SU-DHL-6 (cell line): ENCODE results near the gene KICS2.

Experiments
- H2AFZ ChIP-seq: fragments of 200-600 bp; sonication (generic); 2 replicates; pipeline ENCODE4 v1.6.1; 2014; ENCODE audit warnings: low read depth, mild to moderate bottlenecking, moderate library complexity, mixed read lengths, antibody characterized with exemption, low read length; ENCODE audit not compliant: severe bottlenecking
- H3F3A ChIP-seq: fragments of 200-600 bp; shearing (Covaris generic); 2 replicates; pipeline ENCODE4 v1.6.0; 2016; ENCODE audit warnings: antibody characterized with exemption, mild to moderate bottlenecking; ENCODE audit not compliant: insufficient read depth
- H3K27ac ChIP-seq: fragments of 200-600 bp; sonication (generic); 2 replicates; pipeline ENCODE4 v1.5.1; 2016; ENCODE audit warnings: low read depth, mild to moderate bottlenecking, low read length, moderate library complexity, mixed read lengths
- H3K27me3 ChIP-seq: fragments of 200-600 bp; sonication (generic), shearing (Covaris generic); 2 replicates; pipeline ENCODE4 v1.6.0; 2014; ENCODE audit warnings: mild to moderate bottlenecking, low read length
- H3K36me3 ChIP-seq: fragments of 200-600 bp; sonication (generic); 2 replicates; pipeline ENCODE4 v1.6.1; 2014; ENCODE audit warnings: mild to moderate bottlenecking, low read length, mixed read lengths
- H3K4me2 ChIP-seq: fragments of 300-600, 200-600 bp; shearing (Covaris generic), sonication (generic); 2 replicates; pipeline ENCODE4 v1.6.0; 2014; ENCODE audit warnings: low read length, low read depth, mild to moderate bottlenecking; ENCODE audit not compliant: poor library complexity, severe bottlenecking
- H3K4me3 ChIP-seq: fragments of 200-600 bp; sonication (generic); 2 replicates; pipeline ENCODE4 v1.5.1; 2014; ENCODE audit warnings: antibody characterized with exemption, low read length, mild to moderate bottlenecking, mixed read lengths; ENCODE audit not compliant: insufficient read depth, poor library complexity, severe bottlenecking
- H3K79me2 ChIP-seq: fragments of 200-600 bp; sonication (generic); 2 replicates; pipeline ENCODE4 v1.6.1; 2014; ENCODE audit warnings: mild to moderate bottlenecking, low read length, moderate library complexity; ENCODE audit not compliant: insufficient read depth
- H3K9ac ChIP-seq: fragments of 200-600 bp; sonication (generic); 2 replicates; pipeline ENCODE4 v1.7.0; 2014; ENCODE audit warnings: mild to moderate bottlenecking, low read length
- H3K9me2 ChIP-seq: fragments of 200-600 bp; sonication (generic); replicated peaks from 2 replicates; pipeline ENCODE4 v1.6.1; 2014; ENCODE audit warnings: low read length; ENCODE audit not compliant: insufficient read depth
- H3K9me3 ChIP-seq: fragments of 200-600 bp; sonication (generic); 2 replicates; pipeline ENCODE4 v1.6.1; 2014; ENCODE audit warnings: low read length, mixed read lengths; ENCODE audit not compliant: insufficient read depth
- H4K20me1 ChIP-seq: fragments of 200-600 bp; sonication (generic); 2 replicates; pipeline ENCODE4 v1.6.1; 2014; ENCODE audit warnings: low read depth, mild to moderate bottlenecking, antibody characterized with exemption, low read length, moderate library complexity, mixed read lengths
- CTCF ChIP-seq: fragments of 200-600 bp; sonication (generic); IDR thresholded peaks from one replicate; pipeline ENCODE4 v1.5.1; 2017; ENCODE audit warnings: antibody characterized with exemption, mild to moderate bottlenecking, low read length, moderate library complexity; ENCODE audit not compliant: insufficient read depth, poor library complexity, severe bottlenecking
- EZH2phosphoT487 ChIP-seq: fragments of 200-600 bp; sonication (generic), shearing (Covaris generic); conservative IDR thresholded peaks from 2 replicates; pipeline ENCODE4 v1.6.1; 2018; ENCODE audit warnings: mild to moderate bottlenecking, antibody characterized with exemption, low read length, moderate library complexity, mixed read lengths

The KICS2 gene

GRCh38 chr12:64229796-64230195, 7.7 kb upstream of the KICS2 start:
- no peak overlapping the region for H3K9ac ChIP-seq
- no peak overlapping the region for H3K4me2 ChIP-seq
- H3F3A ChIP-seq: no peaks in the 10 kb centered on the region
- no peak overlapping the region for H3K27ac ChIP-seq
- H3K36me3 ChIP-seq: no peaks in the 10 kb centered on the region
- no peak for TF ChIP-seq EZH2phosphoT487
- TF ChIP-seq CTCF: no peak
- no peaks in the 10 kb centered on the region for H4K20me1 ChIP-seq
- H3K9me2 ChIP-seq: no peaks in the 10 kb centered on the region
- no peak overlapping the region for H2AFZ ChIP-seq
- H3K4me3 ChIP-seq: no peak overlapping the region
- no peaks in the 10 kb centered on the region for H3K79me2 ChIP-seq
- no peaks in the 10 kb centered on the region for H3K9me3 ChIP-seq
- no peaks in the 10 kb centered on the region for H3K27me3 ChIP-seq

GRCh38 chr12:64229240-64229639, 7.1 kb upstream of the KICS2 start:
- Histone ChIP-seq H3K9ac (no peak overlapping the region), H3K27me3 (no peaks in the 10 kb centered on the region), H2AFZ (no peak overlapping the region), H3K4me3 (no peak overlapping the region), H3K9me2 (no peaks in the 10 kb centered on the region), H4K20me1 (no peaks in the 10 kb centered on the region), H3F3A (no peaks in the 10 kb centered on the region), H3K9me3 (no peaks in the 10 kb centered on the region), H3K27ac (no peak overlapping the region), H3K4me2 (no peak overlapping the region), H3K36me3 (no peaks in the 10 kb centered on the region), H3K79me2 (no peaks in the 10 kb centered on the region)
- TF ChIP-seq EZH2phosphoT487: no peak
- no peak for TF ChIP-seq CTCF

- no peak overlapping the region for H3K9ac ChIP-seq
- H3K9me3 ChIP-seq: no peaks in the 10 kb centered on the region
- no peaks in the 10 kb centered on the region for H3K9me2 ChIP-seq
- no peak overlapping the region for H3K4me2 ChIP-seq
- no peak overlapping the region for H3K27ac ChIP-seq
- H3K79me2 ChIP-seq: peaks cover 13% of the 10 kb centered on the region; the same call in 1 of the 2 replicates
- no peaks in the 10 kb centered on the region for H4K20me1 ChIP-seq
- no peak overlapping the region for H3K4me3 ChIP-seq
- TF ChIP-seq CTCF: no peak
- TF ChIP-seq EZH2phosphoT487: no peak
- no peaks in the 10 kb centered on the region for H3K27me3 ChIP-seq
- H3F3A ChIP-seq: no peaks in the 10 kb centered on the region
- H3K36me3 ChIP-seq: no peaks in the 10 kb centered on the region
- H2AFZ ChIP-seq: no peak overlapping the region
Measured at GRCh38 chr12:64225626-64226025, 3.5 kb upstream of the KICS2 start.
